DND-41 (cell line): ENCODE results near the gene SMAD7.

Experiments used
- ATAC-seq: fragments of 200-7000 bp; cut with Tn5 transposase; 3 replicates; pipeline ENCODE4 v1.9.1; 2021; ENCODE audit warnings: low read depth; ENCODE audit not compliant: insufficient read depth
- DNase-seq: peaks from one replicate; pipeline ENCODE4 v3.0.0-alpha.2; 2020
- H2AFZ ChIP-seq: 2 replicates; pipeline ENCODE4 v1.6.0; 2012; ENCODE audit warnings: low read depth, low read length
- H3K27ac ChIP-seq: 2 replicates; pipeline ENCODE4 v1.5.1; 2012; ENCODE audit warnings: low read length, inconsistent platforms
- H3K27me3 ChIP-seq: fragments of 200-600 bp; sonication (generic); 2 replicates; pipeline ENCODE4 v1.6.0; 2012; ENCODE audit warnings: low read length, mild to moderate bottlenecking, inconsistent platforms; ENCODE audit not compliant: insufficient read depth, poor library complexity
- H3K36me3 ChIP-seq: 2 replicates; pipeline ENCODE4 v1.5.1; 2012; ENCODE audit warnings: low read length, inconsistent platforms; ENCODE audit not compliant: insufficient read depth
- H3K4me1 ChIP-seq: 2 replicates; pipeline ENCODE4 v1.5.1; 2012; ENCODE audit warnings: mild to moderate bottlenecking, low read length; ENCODE audit not compliant: insufficient read depth
- H3K4me2 ChIP-seq: 2 replicates; pipeline ENCODE4 v1.6.0; 2012; ENCODE audit warnings: mild to moderate bottlenecking, moderate library complexity, low read length, inconsistent platforms; ENCODE audit not compliant: insufficient read depth
- H3K4me3 ChIP-seq, 2 experiments: fragments of 200-600 bp in 1 of 2; shearing (Covaris generic) in 1 of 2; 2 replicates each; pipeline ENCODE4 v1.5.1; 2012 to 2016; ENCODE audit warnings: inconsistent platforms in 2 of 2, low read length in 2 of 2, mild to moderate bottlenecking in 2 of 2, low read depth in 1 of 2, moderate library complexity in 1 of 2
- H3K79me2 ChIP-seq: 2 replicates; pipeline ENCODE4 v1.6.0; 2012; ENCODE audit warnings: low read length, inconsistent platforms; ENCODE audit not compliant: insufficient read depth
- H3K9ac ChIP-seq: 2 replicates; pipeline ENCODE4 v1.6.0; 2012; ENCODE audit warnings: low read depth, mild to moderate bottlenecking, inconsistent platforms, low read length, moderate library complexity
- H3K9me3 ChIP-seq: 2 replicates; pipeline ENCODE4 v1.5.1; 2012; ENCODE audit warnings: low read length, moderate library complexity, mild to moderate bottlenecking, inconsistent platforms; ENCODE audit not compliant: insufficient read depth, severe bottlenecking
- H4K20me1 ChIP-seq: 2 replicates; pipeline ENCODE4 v1.6.0; 2012; ENCODE audit warnings: low read length; ENCODE audit not compliant: insufficient read depth
- CTCF ChIP-seq: IDR thresholded peaks from 2 replicates; pipeline ENCODE4 v1.5.1; 2012; ENCODE audit warnings: borderline replicate concordance, low read length, moderate library complexity, mild to moderate bottlenecking; ENCODE audit not compliant: poor library complexity, severe bottlenecking; ENCODE audit errors: extremely low read depth
- EZH2 ChIP-seq: IDR thresholded peaks from 3 replicates; pipeline ENCODE4 v1.6.1; 2012; ENCODE audit warnings: borderline replicate concordance, low read depth, mild to moderate bottlenecking, moderate library complexity, low read length, inconsistent platforms; ENCODE audit not compliant: severe bottlenecking

Gene SMAD7

GRCh38 chr18:48997681-48997984 lies 46.9 kb upstream of the SMAD7 start:
- no peaks in the 10 kb centered on the region for H3K36me3 ChIP-seq
- H3K9ac ChIP-seq, result no peak overlapping the region
- no peak overlapping the region for H2AFZ ChIP-seq
- no peaks in the 10 kb centered on the region for H3K9me3 ChIP-seq
- ATAC-seq (no peak), DNase-seq (no peak)
- H3K4me2 ChIP-seq, result no peak overlapping the region
- H3K27me3 ChIP-seq, result no peaks in the 10 kb centered on the region
- H3K27ac ChIP-seq, result peak overlapping the region; percentile 24; the same call in 1 of the 2 replicates
- H3K4me1 ChIP-seq, result peaks cover 22% of the 10 kb centered on the region
- no peak for TF ChIP-seq CTCF
- no peak for TF ChIP-seq EZH2
- no peaks in the 10 kb centered on the region for H3K79me2 ChIP-seq
- no peaks in the 10 kb centered on the region for H4K20me1 ChIP-seq
- no peak overlapping the region for H3K4me3 ChIP-seq

- no peak overlapping the region; the same call in 1 of the 2 replicates for H2AFZ ChIP-seq
- H3K4me2 ChIP-seq, result no peak overlapping the region
- peak; percentile 77 for ATAC-seq
- no peak overlapping the region for H3K4me3 ChIP-seq
- no peaks in the 10 kb centered on the region for H3K79me2 ChIP-seq
- peak; percentile 29 for DNase-seq
- no peaks in the 10 kb centered on the region for H3K36me3 ChIP-seq
- no peaks in the 10 kb centered on the region for H3K9me3 ChIP-seq
- peak overlapping the region; percentile 19; the same call in 1 of the 2 replicates for H3K9ac ChIP-seq
- H3K27me3 ChIP-seq, result no peaks in the 10 kb centered on the region
- peaks cover 22% of the 10 kb centered on the region for H3K4me1 ChIP-seq
- H3K27ac ChIP-seq, result peak overlapping the region; percentile 48
- TF ChIP-seq EZH2, result no peak
- peak; percentile 38 for TF ChIP-seq CTCF
- no peaks in the 10 kb centered on the region for H4K20me1 ChIP-seq
These were observed 46.2 kb upstream of the SMAD7 start for GRCh38 chr18:48996901-48997463.

- TF ChIP-seq CTCF, result no peak
- TF ChIP-seq EZH2, result no peak
- ATAC-seq (no peak), DNase-seq (no peak)
- H3K36me3 ChIP-seq, result no peaks in the 10 kb centered on the region
- no peaks in the 10 kb centered on the region for H3K27me3 ChIP-seq
- peaks cover 22% of the 10 kb centered on the region for H3K4me1 ChIP-seq
- H3K4me3 ChIP-seq, result no peak overlapping the region
- H3K9ac ChIP-seq, result no peak overlapping the region
- no peak overlapping the region for H3K4me2 ChIP-seq
- no peak overlapping the region for H2AFZ ChIP-seq
- no peak overlapping the region for H3K27ac ChIP-seq
- no peaks in the 10 kb centered on the region for H3K79me2 ChIP-seq
- H4K20me1 ChIP-seq, result no peaks in the 10 kb centered on the region
- H3K9me3 ChIP-seq, result no peaks in the 10 kb centered on the region
These were observed 45.3 kb upstream of the SMAD7 start for GRCh38 chr18:48996041-48996440.
